Keratinocyte (primary cell): ENCODE data around the gene CASZ1.

Source experiments
- EZH2 ChIP-seq: IDR thresholded peaks from one replicate; pipeline ENCODE4 v1.6.1; 2012; ENCODE audit warnings: inconsistent platforms, mild to moderate bottlenecking, low read length, moderate library complexity
- TF ChIP-seq, protein P1 (sequence below), 3 experiments: IDR thresholded peaks in 1 of 3; conservative IDR thresholded peaks in 1 of 3; optimal IDR thresholded peaks in 1 of 3; 2 replicates in 2 of 3; 3 replicates in 1 of 3; pipeline versions ENCODE3 to v1.5.1; 2011; ENCODE audit warnings: low read length in 3 of 3, mild to moderate bottlenecking in 3 of 3, moderate library complexity in 2 of 3, control low read depth in 1 of 3, inconsistent platforms in 1 of 3; ENCODE audit not compliant: insufficient read depth in 2 of 3; ENCODE audit errors: extremely low read depth in 1 of 3

DNA sequence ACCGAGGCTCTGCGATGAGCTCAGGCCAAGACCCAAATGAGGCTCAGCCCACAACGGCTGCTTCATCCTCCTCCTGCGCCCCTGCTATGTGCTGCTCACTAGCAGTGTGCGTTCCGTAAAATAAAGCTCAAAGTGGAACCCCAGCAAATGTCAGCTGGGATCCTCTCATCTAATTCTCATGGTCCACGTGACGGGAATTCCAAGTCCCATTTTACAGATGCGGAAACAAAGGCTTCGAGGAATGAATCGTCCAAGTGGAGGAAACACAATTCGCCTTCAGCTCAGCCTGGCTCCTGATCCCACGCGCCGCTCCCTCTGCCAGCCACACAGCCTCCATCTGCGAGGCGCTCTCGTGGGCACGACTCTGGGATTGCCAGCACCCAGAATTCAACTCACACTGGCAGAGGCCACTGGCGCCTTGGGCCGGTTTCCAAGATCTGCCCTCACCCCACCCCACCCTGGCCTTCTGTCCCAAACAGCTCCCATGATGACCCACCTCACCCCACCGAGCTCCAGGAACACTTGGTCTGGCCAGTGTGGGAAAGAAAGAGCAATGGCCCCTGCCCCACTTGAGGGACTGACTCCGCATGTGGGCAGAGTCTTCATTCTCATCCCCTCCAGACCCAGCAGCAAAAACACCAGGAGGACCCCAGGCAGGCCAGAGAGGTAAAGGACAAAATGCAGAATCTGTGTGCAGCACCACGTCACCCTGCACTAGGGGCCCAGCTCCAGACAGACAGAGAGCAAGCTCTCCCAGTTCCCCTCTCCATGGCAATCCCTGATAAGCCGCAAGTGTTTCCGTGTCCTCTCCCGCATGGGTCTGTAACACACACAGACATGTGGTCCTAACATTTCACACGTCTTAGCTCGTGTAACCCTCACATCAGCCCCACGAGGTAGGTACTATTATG is 10.5 kb downstream of the CASZ1 start:
- TF ChIP-seq, protein P1, sequence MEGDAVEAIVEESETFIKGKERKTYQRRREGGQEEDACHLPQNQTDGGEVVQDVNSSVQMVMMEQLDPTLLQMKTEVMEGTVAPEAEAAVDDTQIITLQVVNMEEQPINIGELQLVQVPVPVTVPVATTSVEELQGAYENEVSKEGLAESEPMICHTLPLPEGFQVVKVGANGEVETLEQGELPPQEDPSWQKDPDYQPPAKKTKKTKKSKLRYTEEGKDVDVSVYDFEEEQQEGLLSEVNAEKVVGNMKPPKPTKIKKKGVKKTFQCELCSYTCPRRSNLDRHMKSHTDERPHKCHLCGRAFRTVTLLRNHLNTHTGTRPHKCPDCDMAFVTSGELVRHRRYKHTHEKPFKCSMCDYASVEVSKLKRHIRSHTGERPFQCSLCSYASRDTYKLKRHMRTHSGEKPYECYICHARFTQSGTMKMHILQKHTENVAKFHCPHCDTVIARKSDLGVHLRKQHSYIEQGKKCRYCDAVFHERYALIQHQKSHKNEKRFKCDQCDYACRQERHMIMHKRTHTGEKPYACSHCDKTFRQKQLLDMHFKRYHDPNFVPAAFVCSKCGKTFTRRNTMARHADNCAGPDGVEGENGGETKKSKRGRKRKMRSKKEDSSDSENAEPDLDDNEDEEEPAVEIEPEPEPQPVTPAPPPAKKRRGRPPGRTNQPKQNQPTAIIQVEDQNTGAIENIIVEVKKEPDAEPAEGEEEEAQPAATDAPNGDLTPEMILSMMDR (optimal IDR thresholded peaks at IDR 0.05 in 1 of 3, IDR thresholded peaks at IDR 0.05 in 1 of 3, conservative IDR thresholded peaks at IDR 0.05 in 1 of 3; ENCODE audit: extremely low read depth in 1 of 3, insufficient read depth in 2 of 3, low read length in 3 of 3) = no peak
- no peak for TF ChIP-seq EZH2
